Heart right ventricle (tissue), 16 donors: Measurements from ENCODE around the gene MTHFD1L. TPM values are rescaled to one million over a fixed set of nuclear protein-coding genes. Genes with fewer than 3 reads are reported as not detected.

ENCODE experiments used
- ATAC-seq, 8 donors: fragments of 200-7000 bp; cut with Tn5 transposase; one replicate each; pipeline ENCODE4 v1.9.1; 2020; ENCODE audit warnings: mild to moderate bottlenecking in 8 of 8, moderate library complexity in 8 of 8, moderate number of reproducible peaks in 1 of 8
- DNase-seq, 2 donors: peaks; one replicate each; pipeline ENCODE4 v3.0.0-alpha.2; 2020
- H3K27ac ChIP-seq, 10 donors: fragments of 200-600 bp; sonication (generic) in 2 of 10; one replicate each; pipeline versions ENCODE4 v1.5.0 to v1.8.0; 2020 to 2022; ENCODE audit warnings: mild to moderate bottlenecking in 3 of 10
- H3K27me3 ChIP-seq, 7 donors: fragments of 200-600 bp; one replicate each; pipeline ENCODE4 v1.8.0; 2021 to 2022; ENCODE audit warnings: mild to moderate bottlenecking in 2 of 7
- H3K36me3 ChIP-seq, 9 donors: fragments of 200-600 bp; sonication (generic) in 1 of 9; one replicate each; pipeline versions ENCODE4 v1.5.0 to v1.8.0; 2020 to 2022; ENCODE audit warnings: mild to moderate bottlenecking in 2 of 9
- H3K4me1 ChIP-seq, 9 donors: fragments of 200-600 bp; sonication (generic) in 1 of 9; one replicate each; pipeline versions ENCODE4 v1.5.0 to v1.8.0; 2020 to 2022; ENCODE audit warnings: mild to moderate bottlenecking in 4 of 9
- H3K4me3 ChIP-seq, 10 donors: fragments of 200-600 bp; sonication (generic) in 2 of 10; one replicate each; pipeline versions ENCODE4 v1.5.0 to v1.8.0; 2020 to 2022; ENCODE audit warnings: mild to moderate bottlenecking in 7 of 10, moderate library complexity in 2 of 10
- H3K9me3 ChIP-seq, 11 donors: fragments of 200-600 bp in 10 of 11; sonication (generic) in 2 of 11; one replicate each; pipeline versions ENCODE4 v1.5.0 to v1.8.0; 2013 to 2022; ENCODE audit warnings: mild to moderate bottlenecking in 2 of 11, control low read depth in 1 of 11, moderate library complexity in 1 of 11
- WGBS, 2 donors: extraction: QIAGEN DNeasy Blood & Tissue Kit; methylation state at CpG; one replicate each; pipeline ENCODE4 v1.1.7; 2013; ENCODE audit warnings: inconsistent platforms in 1 of 2; 5-methylcytosine and 5-hydroxymethylcytosine counted together
- intact Hi-C, 10 donors: fragments of 100-400 bp; cut with DNase I; formaldehyde crosslinking; loops; one replicate each; pipeline versions ENCODE4 v1.11.1 to v1.14.2; 2022
- polyA plus RNA-seq, 2 donors: library from polyadenylated mRNA; stranded (reverse); fragments of 200-250 nt; gene quantifications; one replicate each; pipeline ENCODE4 v1.2.3, GENCODE V29; 2013
- total RNA-seq, 10 donors: library from RNA; stranded (reverse); fragmentation: NEBNext Ultra II Directional in 3 of 10; extraction: Animal tissue kit (Norgen Biotek cat#: 25700) in 3 of 10; gene quantifications; one replicate each; pipeline versions ENCODE4 v1.2.1 to v1.2.4, GENCODE V29; 2021 to 2023
- TF ChIP-seq, protein P1 (sequence below), 9 donors: fragments of 200-600 bp; sonication (generic) in 2 of 9; IDR thresholded peaks; one replicate each; pipeline versions ENCODE4 v1.5.0 to v1.8.0; 2021 to 2022; ENCODE audit warnings: antibody characterized with exemption in 9 of 9, mild to moderate bottlenecking in 5 of 9, moderate library complexity in 1 of 9
- donor health status: Arrhythmogenic right ventricular cardiomyopathy.
- donor health status: ischemic (EF 13 %, LVEDD 7.1; RV severe dilation, severe dysfunction).
- donor health status: healthy with polysubstance abuse.
- donor health status: DM: no; HTN: yes; CAD: no.
- donor health status: DM: no; HTN: no; CAD: no.
- donor health status: ischemic (EF 25% LVEDD 6.9; RV normal size, moderate dysfunction).
- donor health status: ischemic (EF 25% LVEDD 5.7; RV mildly dilated, moderate dysfunction).
- donor health status: healthy.
- donor health status: DM: yes; HTN: yes; CAD: no.
- donor health status: Ischemic cardiomyopathy.
- donor health status: ischemic (EF 35%, LVEDD 5.7; RV mildly dilated, moderate dysfunction).
- donor health status: nonischemic (EF 11% LVEDD 7.7; RV severe dilation, severe dysfunction).
- donor health status: DM: yes; HTN: yes; CAD: no.
- donor health status: PGD.
- donor health status: ischemic (EF 29% LVEDD 5.4; RV normal size, mild dysfunction).
- donor health status: nonischemic (EF 23%, LVEDD 6.1; RV moderate dilation, normal function).

MTHFD1L gene
- total and polyA plus RNA-seq, 12 donors, result 1.2 to 10.8 (median 3.8) TPM

DNA sequence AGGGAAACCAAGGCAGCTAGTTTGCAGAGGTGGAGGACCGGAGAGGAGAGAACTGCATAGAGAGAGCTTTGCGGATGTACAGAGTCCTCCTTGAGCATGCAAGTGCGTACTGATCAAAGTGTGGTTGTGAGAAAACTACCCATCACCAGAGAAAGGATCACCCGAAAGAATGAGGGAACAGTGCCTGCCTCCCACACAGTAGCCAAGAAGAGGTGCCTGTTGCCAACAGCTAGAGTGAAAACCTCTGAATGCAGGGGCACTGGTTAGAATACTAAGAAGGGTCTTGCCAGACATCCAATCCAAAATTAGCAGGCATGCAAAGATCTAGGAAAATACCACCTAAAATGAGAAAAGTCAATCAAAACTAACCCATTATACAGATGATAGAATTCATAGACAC is 207.6 kb downstream of the MTHFD1L start:
- peaks cover 0 to 33% (median 13%) of the 10 kb centered on the region in 9 donors for H3K4me1 ChIP-seq
- no peaks in the 10 kb centered on the region for H3K27me3 ChIP-seq
- H3K4me3 ChIP-seq, result no peak overlapping the region
- no peak for ATAC-seq
- TF ChIP-seq, protein P1, sequence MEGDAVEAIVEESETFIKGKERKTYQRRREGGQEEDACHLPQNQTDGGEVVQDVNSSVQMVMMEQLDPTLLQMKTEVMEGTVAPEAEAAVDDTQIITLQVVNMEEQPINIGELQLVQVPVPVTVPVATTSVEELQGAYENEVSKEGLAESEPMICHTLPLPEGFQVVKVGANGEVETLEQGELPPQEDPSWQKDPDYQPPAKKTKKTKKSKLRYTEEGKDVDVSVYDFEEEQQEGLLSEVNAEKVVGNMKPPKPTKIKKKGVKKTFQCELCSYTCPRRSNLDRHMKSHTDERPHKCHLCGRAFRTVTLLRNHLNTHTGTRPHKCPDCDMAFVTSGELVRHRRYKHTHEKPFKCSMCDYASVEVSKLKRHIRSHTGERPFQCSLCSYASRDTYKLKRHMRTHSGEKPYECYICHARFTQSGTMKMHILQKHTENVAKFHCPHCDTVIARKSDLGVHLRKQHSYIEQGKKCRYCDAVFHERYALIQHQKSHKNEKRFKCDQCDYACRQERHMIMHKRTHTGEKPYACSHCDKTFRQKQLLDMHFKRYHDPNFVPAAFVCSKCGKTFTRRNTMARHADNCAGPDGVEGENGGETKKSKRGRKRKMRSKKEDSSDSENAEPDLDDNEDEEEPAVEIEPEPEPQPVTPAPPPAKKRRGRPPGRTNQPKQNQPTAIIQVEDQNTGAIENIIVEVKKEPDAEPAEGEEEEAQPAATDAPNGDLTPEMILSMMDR (IDR thresholded peaks at IDR 0.05), result no peak
- no peak overlapping the region for H3K27ac ChIP-seq
- 75 to 91% methylated on average over 4 of the region's 4 CpGs for WGBS, 2 donors
- no peaks in the 10 kb centered on the region for H3K36me3 ChIP-seq
- no peak for DNase-seq
- H3K9me3 ChIP-seq, result peaks cover 0 to 21% (median 0%) of the 10 kb centered on the region in 11 donors
- intact Hi-C loops, result loop anchor here in 2 of 10 donors (5.0 to 10.0 kb wide), 2 partner anchors 36 to 172 kb away; no protein-coding TSS in a partner anchor

DNA sequence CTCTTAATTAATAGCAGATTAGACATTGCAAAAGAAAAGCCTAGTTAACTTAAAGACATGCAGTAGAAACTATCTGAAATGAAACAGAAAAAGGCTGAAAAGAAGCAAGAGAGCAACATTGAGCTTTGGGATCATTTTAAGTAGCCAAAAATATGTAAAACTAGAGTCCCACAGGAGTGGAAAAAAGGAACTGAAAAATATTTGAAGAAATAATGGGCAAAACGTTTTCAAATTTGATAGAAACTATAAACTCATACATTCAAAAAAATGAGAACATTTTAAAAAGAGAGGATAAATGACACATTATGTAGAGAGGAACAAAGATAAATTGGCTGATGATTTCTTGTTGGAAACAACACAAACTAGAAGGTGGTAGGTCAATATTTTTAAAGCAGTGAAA is 208.2 kb downstream of the MTHFD1L start:
- peaks cover 0 to 27% (median 8%) of the 10 kb centered on the region in 9 donors for H3K4me1 ChIP-seq
- intact Hi-C loops, result loop anchor here in 2 of 10 donors (5.0 to 10.0 kb wide), 2 partner anchors 36 to 171 kb away; no protein-coding TSS in a partner anchor
- TF ChIP-seq, protein P1 (IDR thresholded peaks at IDR 0.05), result no peak
- no peaks in the 10 kb centered on the region for H3K36me3 ChIP-seq
- peaks cover 0 to 24% (median 0%) of the 10 kb centered on the region in 11 donors for H3K9me3 ChIP-seq
- WGBS, 2 donors, result 32 to 48% methylated on average over 1 of the region's 1 CpG
- no peak for ATAC-seq
- H3K27me3 ChIP-seq, result no peaks in the 10 kb centered on the region
- H3K27ac ChIP-seq, result no peak overlapping the region
- DNase-seq, result no peak
- no peak overlapping the region for H3K4me3 ChIP-seq

DNA sequence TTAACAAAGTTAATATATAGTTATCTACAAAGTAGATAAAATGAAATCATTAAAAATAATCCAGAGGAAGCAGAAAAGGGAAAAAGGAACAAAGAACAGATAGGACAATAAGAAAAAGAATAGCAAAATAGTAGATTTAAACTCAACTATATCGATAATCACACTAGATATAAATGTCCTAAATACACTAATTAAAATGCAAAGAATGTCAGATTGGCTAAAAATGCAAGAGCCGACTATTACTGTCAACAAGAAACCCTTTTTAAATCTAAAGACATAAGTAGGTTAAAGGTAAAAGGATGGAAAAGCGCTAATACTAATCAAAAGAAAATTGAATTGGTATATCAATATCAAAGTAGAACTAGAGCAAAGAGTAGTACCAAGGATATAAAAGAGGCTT is 209.5 kb downstream of the MTHFD1L start:
- H3K4me1 ChIP-seq, result peaks cover 0 to 18% (median 8%) of the 10 kb centered on the region in 9 donors
- no peak overlapping the region for H3K27ac ChIP-seq
- no peaks in the 10 kb centered on the region for H3K27me3 ChIP-seq
- intact Hi-C loops, result loop anchor here in 1 of 10 donors (10.0 kb wide), 1 partner anchor 170 kb away; no protein-coding TSS in a partner anchor
- no peak overlapping the region for H3K4me3 ChIP-seq
- peaks cover 0 to 24% (median 0%) of the 10 kb centered on the region in 11 donors for H3K9me3 ChIP-seq
- DNase-seq, result no peak
- no peak for ATAC-seq
- TF ChIP-seq, protein P1 (IDR thresholded peaks at IDR 0.05), result no peak
- no peaks in the 10 kb centered on the region for H3K36me3 ChIP-seq
- 97 to 98% methylated on average over 3 of the region's 3 CpGs for WGBS, 2 donors

DNA sequence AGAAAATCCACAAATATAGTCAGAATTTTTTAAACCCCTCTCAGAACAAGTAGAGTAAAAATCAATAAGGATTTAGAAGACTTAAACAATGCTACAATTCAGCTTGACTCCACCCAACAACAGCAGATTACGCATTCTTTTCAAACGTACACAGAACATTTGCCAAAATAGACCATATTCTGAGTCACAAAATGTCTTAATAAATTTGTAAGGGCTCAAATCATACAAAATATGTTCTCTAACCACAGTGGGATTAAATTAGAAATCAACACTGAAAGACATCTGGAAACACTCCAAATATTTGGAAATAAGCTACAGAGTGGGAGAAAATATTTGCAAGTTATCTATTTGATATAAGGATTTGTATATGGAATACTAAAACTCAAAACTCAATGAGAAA is 210.0 kb downstream of the MTHFD1L start:
- 71 to 80% methylated on average over 2 of the region's 2 CpGs for WGBS, 2 donors
- peaks cover 0 to 24% (median 0%) of the 10 kb centered on the region in 11 donors for H3K9me3 ChIP-seq
- H3K36me3 ChIP-seq, result no peaks in the 10 kb centered on the region
- H3K27ac ChIP-seq, result no peak overlapping the region
- ATAC-seq (no peak), DNase-seq (no peak)
- no peak overlapping the region for H3K4me3 ChIP-seq
- TF ChIP-seq, protein P1 (IDR thresholded peaks at IDR 0.05), result no peak
- peaks cover 0 to 16% (median 6%) of the 10 kb centered on the region in 9 donors for H3K4me1 ChIP-seq
- H3K27me3 ChIP-seq, result no peaks in the 10 kb centered on the region
- intact Hi-C loops, result loop anchor here in 1 of 10 donors (10.0 kb wide), 1 partner anchor 169 kb away; no protein-coding TSS in a partner anchor
